Femur (tissue), 1 donor: Measurements from ENCODE around the gene SDK2.

Experiments
- DNase-seq: peaks from one replicate; pipeline ENCODE4 v3.0.0-alpha.2; 2017

The SDK2 gene

DNA sequence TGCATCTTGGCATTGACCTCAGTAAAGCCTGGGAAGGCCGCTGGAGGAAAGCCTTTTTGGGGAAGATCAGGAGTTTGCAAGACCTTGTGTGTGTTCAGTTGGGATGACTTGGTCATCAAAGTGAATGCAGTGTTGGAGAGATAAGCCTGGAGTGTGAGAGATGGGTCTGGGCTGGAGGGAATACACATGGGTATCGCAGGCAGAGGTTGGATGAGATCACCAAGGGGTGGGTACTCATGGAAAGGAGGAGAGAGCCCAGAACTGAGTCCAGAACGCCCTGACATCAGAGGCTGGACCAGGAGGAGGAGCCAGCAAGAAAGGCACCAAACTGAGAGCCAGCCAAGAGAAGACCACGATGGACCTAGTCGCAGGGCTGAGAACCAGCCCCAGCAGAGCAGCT is 35.2 kb downstream of the SDK2 start:
- DNase-seq, result no peak

DNA sequence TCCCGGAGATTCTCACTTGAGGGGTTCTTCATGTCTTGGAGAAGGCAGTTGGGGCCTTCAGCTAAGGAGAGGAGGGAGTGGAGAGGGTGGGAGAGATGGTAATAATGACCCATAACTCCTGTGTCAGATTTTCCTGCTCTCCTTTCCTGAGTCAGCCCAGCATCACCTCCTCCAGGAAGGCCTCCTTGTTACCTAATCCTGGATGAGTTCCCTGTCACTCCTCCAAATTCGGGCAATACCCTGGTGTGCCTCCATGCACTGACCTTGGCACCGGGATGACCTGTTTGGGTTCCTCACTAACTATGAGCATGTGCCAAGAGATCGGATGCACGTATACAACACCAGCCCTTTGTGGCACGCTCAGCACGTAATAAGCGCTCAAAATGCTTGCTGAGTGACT is 38.8 kb downstream of the SDK2 start:
- no peak for DNase-seq

DNA sequence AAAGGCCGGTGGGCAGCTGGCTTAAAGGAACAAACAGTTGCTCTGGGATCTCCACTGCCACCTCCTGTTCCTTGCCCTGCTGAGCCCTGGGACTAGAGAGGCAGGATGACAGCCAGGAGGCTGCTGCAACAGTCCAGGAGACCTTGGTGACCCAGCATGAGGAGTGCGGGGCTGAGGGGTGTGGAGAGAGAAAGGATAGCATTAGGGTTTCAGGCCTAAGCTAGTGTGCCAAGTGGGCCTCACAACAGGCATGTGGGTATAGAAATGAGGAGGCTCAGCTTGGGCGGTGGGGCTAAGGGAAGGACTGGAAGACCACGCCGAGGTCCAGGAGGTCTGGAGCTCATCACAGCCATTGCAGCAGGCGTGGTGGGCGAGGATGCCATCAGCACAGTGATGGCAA is 39.8 kb downstream of the SDK2 start:
- no peak for DNase-seq

DNA sequence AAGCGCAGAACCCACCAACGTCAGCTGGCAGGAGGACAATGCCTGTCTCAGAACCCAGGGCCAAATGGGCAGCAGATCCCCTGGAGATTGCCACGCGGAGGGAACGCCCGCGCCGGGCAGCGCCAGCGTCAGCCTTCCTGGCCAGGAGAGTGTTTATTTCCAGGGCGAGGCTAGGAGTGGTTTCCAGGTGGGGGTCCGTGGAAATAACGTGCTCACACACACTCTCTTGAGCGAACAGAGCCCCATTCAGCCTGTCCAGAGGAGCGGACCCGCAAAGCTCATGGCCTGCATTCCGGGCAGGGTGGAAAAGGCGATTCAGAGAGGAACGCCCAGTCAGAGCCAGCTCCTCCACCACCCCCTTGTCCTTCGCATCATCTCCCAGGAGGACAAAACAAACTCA is 40.3 kb downstream of the SDK2 start:
- DNase-seq, result peak; percentile 75

DNA sequence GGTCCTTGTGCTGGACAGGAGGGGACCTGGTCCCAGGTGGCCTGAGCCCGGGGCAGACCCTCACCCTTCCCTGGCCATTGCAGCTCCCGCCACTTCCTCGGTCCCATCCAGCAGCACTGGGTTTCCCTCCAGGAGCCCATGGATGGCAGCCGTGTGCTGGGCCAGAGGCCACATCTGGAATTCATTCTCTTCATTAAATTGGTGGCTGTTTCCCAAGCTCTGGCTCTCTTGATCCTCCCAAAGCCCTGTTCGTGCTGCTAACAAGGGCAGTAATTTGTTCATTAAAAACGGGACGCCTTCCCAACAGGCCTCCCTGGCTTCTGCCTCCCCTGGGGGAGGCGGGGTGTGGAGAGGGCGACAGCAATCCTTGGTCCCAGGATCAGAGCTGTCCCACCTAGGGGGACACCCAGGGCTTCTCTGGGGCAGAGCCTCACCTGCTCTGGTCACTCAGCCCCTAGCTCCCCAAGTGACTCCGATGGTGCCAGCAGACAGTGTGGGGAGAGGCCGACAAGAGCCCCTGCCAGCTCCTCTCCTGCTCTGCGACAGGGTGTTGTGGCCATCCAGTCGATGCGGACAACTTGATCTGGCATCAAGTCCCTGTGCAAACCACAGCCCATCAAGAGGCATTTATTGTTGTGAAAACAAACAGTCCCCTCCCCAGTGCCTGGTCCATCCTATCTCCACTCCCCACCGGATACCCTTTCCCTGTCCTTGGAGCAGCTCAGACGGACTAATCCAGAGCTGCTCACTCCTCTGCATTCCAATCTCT is 44.0 kb downstream of the SDK2 start:
- DNase-seq, result peak; percentile 65

DNA sequence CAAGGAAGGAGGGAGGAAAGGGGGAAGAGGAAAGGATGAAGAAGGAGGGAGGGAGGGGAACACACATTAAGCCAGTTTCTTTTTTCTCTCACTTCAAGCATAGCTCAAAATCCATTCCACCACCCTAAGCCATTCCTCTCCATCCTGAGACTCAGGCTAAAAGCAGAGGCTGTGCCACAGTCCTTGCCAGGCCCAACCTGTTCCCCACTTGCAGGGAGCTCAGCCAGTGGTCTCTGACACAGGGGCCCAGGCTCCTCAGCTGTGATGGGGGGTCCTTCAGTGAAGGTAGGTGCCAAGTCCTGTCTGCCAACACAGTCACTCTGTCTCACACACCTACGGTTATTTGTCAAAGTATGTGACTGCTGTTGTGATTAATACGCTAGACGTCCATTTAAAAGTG is 44.6 kb downstream of the SDK2 start:
- no peak for DNase-seq

DNA sequence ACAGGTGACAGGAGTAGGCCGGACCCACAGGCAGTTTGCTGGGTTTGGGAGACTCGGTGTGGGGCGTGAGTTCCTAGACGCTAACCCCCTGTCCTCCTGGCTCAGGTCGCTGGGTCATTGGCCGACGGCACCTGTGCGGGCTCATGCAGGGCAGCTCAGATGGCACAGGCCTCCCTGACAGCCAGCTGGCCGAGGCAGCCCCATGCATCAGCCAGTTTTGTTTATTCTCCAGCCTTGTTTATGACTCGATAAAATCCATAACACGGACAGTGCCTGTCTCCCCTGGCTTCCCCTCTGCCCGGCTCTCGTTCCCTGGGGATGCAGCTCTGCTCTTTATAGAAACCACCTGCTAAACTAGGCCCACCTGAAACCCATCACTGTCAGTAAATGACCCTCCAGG is 46.0 kb downstream of the SDK2 start:
- DNase-seq, result no peak

DNA sequence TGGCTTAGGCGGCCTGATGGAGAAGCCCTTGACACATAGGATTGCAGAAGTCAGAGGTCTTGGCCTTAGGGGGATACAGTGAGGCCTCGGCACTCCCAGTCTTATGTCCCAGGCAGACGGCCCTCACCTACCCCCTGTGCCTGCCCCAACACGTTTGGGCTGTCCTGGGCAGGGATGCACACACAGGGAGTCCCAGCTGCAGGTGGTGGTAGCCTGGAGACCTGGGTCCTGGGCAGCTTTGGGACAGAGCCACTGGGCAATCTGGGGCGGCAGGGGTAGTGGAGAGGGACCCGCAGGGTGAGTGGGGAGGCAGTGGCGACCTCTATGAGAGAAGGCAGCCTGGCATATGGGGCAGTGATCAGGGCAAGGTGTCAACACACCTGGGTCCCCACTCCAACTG is 48.3 kb downstream of the SDK2 start:
- DNase-seq, result no peak

DNA sequence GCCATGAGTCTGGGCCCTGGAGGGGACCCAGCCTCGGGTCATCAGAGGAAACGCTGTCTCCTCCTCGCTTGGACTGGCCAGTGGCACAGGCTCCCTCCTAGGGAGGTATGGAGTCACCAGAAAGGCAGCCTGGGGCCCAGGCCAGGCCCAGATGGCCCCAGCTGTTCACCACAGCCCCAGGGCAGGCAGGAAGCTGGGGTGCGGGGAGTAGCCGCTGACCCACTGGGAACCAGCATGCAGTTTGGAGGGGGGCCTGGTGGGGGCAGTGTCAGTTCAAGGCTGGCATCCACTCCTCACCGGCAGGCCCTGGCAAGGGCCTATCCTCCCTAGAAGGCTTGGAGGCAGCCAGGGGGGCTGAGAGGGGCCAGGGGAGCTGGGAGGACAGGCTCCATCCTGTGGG is 48.8 kb downstream of the SDK2 start:
- peak; percentile 67 for DNase-seq

DNA sequence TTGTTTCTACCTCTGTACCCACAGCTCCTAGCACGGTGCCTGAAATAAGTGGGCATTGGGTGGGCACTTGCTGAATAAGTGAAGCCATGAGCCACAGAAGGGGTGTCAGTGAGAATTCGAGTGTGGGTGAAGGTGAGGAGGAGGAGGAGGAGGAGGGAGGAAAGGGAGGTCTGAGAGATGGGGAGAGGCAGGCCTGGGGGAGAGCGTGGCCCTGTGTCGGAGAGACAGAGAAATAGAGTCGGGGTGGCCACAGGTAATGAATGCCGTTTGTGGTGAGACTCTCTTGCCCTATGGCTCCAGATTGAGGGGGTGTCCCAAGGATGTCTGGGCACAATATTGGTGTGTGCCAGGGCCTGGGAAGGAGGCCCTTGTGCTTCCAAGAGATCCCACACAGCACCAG is 49.2 kb downstream of the SDK2 start:
- no peak for DNase-seq

DNA sequence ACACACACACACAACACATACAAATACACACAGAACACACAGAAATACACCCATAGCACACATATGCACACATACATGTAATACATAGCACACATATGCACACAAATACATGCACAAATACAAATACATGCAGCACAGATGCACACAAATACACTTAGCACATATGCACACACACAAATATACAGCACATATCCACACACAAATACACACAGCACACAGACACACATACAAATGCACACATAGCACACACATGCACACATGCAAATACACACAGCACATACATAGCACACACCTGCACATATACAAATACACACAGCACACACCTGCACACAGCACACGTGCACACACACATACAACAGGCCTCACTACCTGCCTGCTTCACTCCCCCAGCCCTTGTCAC is 49.6 kb downstream of the SDK2 start:
- no peak for DNase-seq

DNA sequence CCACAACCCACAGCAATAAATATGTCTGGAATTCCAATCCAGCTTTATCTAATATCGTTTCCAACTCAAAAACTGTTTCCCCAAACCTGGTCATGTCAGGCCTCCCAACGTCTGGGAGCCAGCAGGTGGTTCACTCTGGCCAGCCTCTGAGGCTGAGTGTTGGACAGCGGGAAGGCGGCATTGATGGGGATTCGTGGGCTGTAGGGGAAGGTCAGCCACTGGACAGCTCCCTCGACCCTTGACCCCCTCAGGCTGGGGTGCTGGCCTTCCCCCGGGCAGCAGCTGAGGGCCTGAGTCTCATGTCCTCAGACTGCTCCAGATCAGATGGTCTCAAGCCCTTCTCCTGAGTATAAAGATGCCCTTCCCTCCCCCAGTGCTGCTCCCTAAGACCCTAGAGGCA is 50.2 kb downstream of the SDK2 start:
- DNase-seq, result no peak

DNA sequence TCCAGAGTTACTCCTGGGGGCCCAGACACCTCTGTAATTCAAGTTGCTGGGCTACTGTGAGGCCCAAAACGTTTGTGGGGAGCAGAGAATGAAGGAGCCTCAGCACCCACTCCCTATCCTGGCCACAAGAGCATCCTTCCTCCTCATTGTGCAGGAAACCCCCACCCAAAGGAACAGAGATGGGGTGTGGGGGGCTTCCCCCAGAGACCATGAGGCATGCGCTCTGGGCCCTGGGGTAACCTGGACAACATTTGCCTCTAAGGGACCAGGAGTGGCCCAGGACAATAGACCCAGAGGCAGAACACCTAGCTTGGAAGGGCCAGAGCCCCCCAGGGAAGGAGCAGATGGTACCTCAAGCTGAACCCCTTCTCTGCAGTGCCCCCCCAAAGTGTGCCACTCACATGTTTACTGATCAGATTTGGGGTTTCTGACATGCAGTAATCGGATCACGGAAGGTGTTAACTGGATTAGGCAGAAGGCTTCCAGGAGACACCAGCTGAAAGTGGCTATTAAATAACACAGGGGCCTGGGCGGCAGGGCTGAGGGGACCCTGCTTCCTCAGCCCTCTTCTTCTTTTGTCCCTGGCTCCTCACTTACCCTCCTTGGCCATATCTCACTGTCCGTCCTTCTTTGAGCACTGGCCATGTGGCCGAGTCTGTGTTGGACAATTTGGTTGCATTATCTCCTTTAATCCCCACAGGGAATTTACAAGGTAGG is 50.8 kb downstream of the SDK2 start:
- no peak for DNase-seq

DNA sequence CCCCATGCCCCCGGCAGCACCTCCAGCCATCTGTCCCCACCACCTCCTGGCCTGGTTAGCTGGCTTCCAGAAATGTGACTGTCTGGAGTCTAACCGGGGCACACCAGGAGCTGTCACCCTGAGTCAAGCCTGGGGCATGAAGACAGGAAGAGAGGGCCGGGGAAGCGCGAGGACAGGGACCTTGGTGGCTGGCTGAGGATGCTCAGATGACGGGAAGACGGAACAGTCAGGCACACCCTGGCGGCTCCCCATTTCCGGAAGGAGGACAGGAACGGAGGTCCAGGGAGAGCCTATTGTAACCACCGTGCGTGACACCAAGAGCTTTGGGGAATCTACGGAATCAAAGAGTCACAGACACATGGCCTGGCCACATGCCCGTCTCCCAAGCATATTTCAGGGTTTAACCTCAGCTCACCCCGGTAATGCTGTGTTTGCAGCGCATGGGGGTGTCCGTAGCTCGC is 51.7 kb downstream of the SDK2 start:
- DNase-seq, result no peak

DNA sequence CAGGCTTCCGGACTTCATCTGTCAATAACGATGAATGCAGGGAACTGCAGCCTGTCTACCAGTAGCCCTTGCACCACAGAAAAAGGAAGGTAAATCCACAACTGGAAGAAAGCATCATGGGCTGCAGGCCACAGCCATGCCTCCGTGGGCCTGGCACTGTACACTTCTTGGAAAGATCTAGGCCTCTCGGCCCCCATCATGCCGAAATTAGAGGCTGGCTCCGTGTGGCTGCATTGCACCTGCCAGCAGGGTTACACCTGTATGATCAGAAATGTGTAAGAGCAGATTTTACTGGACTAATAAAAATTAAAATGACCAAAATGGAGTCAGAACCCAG is 52.2 kb downstream of the SDK2 start:
- no peak for DNase-seq

DNA sequence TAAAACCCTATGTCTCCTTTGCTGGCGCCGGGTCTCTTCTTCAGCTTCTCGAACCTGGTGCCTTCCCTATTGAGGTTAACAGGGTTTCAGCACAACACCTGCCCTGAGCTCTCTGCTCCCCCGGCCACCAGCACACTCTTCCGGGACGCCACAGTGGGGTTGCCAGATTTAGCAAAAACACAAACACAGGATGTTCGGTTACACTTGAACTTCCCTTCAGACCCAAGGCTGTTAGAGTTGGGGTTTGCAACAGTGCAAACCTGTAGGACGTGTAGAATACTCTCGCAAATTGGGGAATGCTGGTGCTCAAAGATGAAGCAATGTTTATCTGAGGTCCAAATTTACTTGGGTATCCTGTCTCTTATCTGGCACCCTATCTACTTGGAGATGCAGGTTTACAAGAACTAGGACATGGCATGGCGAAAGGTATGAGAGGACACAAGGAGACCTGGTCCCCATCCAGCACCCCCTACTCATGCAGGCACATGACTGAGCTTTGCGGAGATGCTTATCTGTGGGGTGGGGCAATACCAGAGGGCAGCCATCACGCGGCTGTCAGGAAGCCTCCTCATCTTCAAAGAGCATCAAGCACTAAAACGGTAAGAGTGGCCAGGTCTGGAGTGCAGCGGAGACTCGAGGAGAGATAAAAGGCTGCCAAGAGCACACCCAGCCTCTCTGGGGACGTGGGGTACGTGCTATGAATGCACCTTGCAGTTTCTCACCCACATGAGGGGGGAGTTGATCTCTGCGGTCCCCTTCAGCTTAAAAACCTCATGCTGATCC is 52.8 kb downstream of the SDK2 start:
- no peak for DNase-seq

DNA sequence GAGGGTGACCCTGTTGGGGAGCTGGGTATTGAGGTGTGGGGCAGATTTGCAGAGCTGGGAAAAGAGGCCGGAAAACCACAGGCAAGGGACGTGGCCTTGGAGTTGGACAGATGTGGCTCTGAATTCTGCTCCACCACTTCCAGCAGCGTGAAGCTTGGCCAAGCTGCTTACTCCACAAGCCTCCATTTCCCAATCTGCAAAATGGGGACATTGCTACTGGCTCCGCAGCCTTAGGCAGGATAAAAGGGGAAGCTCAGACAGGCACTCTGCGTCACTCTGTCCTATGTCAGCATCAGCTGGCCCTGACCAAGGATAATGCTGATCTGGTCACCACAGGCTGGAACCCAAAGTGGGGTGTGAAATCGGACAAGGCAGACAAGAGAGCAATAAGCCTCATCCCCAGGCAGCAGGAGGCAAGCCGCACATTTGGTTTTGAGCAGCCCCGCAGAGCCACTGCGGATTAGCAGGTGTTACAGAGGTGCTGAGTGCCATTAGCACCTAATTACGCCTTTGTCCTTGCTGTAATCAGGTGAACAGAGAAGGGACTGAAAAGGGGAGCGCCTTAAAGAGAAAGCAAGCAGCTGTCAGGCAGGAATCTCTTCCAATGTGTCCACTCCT is 54.8 kb downstream of the SDK2 start:
- DNase-seq, result no peak

DNA sequence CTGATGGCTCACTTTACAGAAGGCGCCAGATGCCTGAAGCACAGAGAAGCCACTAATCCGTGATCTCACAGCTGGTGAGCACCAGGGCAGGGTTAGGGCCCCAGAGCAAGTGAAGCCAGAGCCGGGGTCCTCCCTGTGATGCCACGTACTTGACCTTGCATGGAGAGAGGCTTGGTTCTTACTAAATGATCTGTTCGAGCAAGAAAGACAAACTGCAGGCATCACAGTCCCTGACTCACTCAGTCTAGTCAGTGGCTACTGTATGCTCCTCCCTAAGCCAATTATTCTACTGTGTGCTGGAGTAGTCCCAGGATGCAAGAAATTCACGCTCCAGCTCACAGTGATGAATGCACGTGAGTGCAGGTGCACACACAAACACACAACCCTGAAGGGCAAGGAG is 55.4 kb downstream of the SDK2 start:
- no peak for DNase-seq

DNA sequence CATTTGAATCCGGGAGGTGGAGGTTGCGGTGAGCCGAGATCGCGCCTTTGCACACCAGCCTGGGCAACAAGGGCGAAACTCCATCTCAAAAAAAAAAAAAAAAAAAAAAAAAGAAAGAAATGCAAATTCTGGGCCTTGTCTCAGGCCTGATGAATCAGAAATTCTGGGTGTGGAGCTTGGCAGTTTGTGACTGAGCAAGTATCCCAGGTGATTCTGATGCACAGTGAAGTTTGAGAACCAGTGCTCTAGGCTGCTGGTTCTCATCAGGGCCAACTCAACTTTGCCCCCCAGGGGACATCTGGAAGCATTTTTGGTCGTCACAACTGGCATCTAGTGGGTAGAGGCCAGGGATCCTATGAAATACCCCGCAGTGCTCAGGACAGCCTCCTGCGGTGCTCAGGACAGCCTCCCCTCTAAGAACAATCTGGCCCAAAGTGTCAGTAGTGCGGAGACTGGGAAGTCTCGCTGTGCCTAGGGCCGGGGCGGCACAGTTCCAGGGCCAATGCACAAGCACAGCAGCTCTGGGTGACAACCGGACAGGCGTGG is 55.9 kb downstream of the SDK2 start:
- DNase-seq, result no peak

DNA sequence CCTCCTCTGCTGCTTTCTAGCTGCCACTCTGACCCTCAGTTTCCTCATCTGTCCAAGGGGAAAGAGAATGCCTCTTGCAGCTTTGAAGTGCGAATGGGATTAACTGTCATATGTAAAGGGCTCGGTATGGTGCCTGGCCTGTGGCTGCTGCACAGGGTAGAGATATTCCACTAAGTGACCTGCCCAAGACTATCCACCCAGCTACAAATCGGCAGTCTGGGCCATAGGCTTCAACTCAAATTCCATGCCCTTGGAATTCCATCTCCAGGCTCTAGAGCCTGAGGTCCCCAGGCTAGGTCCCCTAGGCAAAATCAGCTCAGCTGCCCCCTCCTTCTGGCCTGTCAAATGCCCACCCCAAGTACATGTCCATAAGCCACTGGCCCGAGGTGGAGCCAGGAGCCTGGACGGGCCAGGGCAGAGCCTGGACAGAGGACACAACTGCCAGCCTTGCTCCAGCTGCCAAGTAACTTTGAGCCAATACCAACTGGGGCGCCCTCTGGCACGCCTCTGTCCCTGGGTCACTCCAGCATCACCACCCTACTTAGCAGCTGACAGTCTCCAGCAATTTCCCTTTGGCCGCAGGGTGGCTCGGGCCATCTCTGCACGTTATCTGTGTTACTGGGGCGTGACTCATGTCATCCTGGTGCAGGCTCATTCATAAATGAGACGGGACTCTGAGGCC is 57.2 kb downstream of the SDK2 start:
- no peak for DNase-seq

DNA sequence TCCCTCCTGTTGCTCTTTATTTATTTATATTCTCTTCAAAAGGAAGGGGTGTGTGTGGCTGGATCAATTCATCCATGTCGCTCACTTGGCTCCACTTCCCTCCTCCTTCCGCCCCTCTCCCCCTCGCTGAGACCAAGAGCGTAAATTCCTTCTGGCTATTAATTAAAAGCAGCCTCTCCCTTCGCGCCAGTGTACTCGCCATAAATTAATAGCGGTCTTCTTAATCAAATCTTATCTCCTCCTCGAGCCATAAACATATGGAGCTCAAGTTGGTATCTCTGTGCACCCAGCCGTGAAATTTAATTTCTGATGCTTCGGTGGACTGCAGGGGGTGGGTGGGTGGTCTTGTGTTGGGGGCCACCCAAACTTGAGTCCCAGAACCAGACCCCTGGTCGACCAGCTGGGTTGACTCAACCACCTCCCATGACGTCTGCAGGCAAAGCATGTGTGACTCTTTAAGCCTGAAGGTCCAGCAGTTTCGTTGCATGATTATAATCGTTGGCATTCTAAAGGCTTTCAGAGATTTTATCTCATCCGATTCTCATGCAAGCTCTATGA is 57.9 kb downstream of the SDK2 start:
- no peak for DNase-seq

DNA sequence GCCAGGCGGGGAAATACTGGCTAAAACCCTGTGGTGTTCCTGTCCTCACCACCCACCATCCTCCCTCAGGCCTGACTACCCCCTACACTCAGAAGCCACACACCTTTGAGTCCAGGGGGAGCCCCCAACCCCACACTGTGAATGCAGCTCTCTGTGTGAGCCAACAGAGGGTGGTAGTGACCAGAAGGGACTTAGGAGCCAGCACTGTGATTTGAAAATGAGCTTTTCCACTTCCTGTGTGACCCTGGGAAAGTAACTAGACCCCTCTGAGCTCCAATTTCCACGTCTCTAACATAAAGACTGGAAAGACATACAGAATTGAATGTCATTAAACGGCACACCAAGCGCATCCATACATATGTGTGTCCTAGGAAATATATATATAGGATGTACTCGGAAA is 58.7 kb downstream of the SDK2 start:
- no peak for DNase-seq
